Measurements from ENCODE around the gene CRACDL.

The CRACDL gene

DNA sequence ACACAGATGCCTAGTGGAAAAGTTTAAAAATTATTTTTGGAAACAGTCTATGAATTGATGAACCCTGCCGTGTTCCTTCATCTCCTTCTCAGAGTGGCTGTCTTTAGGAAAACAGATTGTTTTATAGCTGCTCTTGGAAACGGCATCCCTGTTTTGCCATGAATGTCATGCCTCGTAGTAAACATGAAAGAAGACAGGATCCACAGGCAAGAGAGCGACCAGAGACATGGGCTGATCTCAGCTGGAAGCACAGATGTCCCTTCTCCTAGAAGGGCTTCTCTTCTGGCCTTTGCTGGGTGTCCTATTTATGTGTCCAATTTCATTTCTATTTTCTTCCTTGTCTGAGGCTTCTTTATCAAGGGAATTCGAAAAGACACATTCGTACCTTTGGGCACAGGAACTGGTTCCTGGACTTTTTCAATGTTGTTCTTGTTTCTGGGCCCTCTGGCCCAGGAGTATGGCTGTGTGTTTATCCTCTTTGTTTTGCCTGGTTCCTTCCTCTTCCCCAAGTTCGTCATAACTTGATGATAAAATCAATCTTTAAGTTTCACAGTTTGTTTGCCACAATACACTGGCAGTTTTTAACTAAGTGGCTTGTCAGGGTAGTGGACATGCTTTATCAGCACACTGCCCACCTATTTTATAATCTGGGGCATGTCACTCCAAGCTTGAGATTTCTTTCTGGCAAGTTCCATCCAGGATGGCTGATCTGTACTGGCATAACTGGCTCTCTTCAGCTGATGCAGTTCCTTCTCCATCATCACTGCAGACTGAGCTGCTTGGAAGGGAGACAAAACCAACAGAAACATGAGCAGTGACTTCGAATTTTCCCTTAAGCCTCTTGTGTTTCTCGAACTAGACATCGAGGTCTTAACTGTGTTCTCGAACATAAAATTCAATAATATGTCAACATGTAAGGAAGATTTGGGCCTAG, 141.9 kb downstream of the CRACDL start:
- DNase-seq (ENCODE audit: extremely low spot score): no peak
- TF ChIP-seq ZNF384 (IDR thresholded peaks at IDR 0.05) (no peak), ARNT (IDR thresholded peaks at IDR 0.05) (no peak), TARDBP (IDR thresholded peaks at IDR 0.05) (no peak), LEF1 (IDR thresholded peaks at IDR 0.05; ENCODE audit: borderline replicate concordance) (no peak), ELF4 (IDR thresholded peaks at IDR 0.05) (no peak), FOXK2 (IDR thresholded peaks at IDR 0.05) (no peak), NFRKB (IDR thresholded peaks at IDR 0.05) (no peak), CTBP1 (IDR thresholded peaks at IDR 0.05; ENCODE audit: borderline replicate concordance) (no peak), SP1 (IDR thresholded peaks at IDR 0.05) (no peak), FOXA1 (IDR thresholded peaks at IDR 0.05) (no peak), FOXM1 (IDR thresholded peaks at IDR 0.05; ENCODE audit: borderline replicate concordance) (no peak)
- TF ChIP-seq, protein P1, sequence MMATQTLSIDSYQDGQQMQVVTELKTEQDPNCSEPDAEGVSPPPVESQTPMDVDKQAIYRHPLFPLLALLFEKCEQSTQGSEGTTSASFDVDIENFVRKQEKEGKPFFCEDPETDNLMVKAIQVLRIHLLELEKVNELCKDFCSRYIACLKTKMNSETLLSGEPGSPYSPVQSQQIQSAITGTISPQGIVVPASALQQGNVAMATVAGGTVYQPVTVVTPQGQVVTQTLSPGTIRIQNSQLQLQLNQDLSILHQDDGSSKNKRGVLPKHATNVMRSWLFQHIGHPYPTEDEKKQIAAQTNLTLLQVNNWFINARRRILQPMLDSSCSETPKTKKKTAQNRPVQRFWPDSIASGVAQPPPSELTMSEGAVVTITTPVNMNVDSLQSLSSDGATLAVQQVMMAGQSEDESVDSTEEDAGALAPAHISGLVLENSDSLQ (IDR thresholded peaks at IDR 0.05): no peak
- CTCF ChIA-PET: no interaction called here
- POLR2A ChIA-PET: no interaction called here

GRCh38 chr2:98793275-98793674, 142.8 kb downstream of the CRACDL start:
- no peak for DNase-seq (ENCODE audit: extremely low spot score)
- POLR2A ChIA-PET: no interaction called here
- TF ChIP-seq LEF1 (IDR thresholded peaks at IDR 0.05; ENCODE audit: borderline replicate concordance): no peak
- TF ChIP-seq ELF4 (IDR thresholded peaks at IDR 0.05): no peak
- TF ChIP-seq TARDBP (IDR thresholded peaks at IDR 0.05): no peak
- CTCF ChIA-PET: no interaction called here

- TF ChIP-seq, protein P1 (IDR thresholded peaks at IDR 0.05): no peak
- no peak for TF ChIP-seq SUZ12 (IDR thresholded peaks at IDR 0.05)
- no peak for TF ChIP-seq SP1 (IDR thresholded peaks at IDR 0.05)
- TF ChIP-seq L3MBTL2 (conservative IDR thresholded peaks at IDR 0.05): no peak
- no peak for TF ChIP-seq ELF4 (IDR thresholded peaks at IDR 0.05)
- no peak for TF ChIP-seq HDGF (IDR thresholded peaks at IDR 0.05; ENCODE audit: borderline replicate concordance)
- no peak for TF ChIP-seq FOXM1 (IDR thresholded peaks at IDR 0.05; ENCODE audit: borderline replicate concordance)
- no peak for TF ChIP-seq FOXK2 (IDR thresholded peaks at IDR 0.05)
- TF ChIP-seq CTBP1 (IDR thresholded peaks at IDR 0.05; ENCODE audit: borderline replicate concordance): no peak
- TF ChIP-seq FOXA1 (IDR thresholded peaks at IDR 0.05): no peak
- no peak for TF ChIP-seq LEF1 (IDR thresholded peaks at IDR 0.05; ENCODE audit: borderline replicate concordance)
- no peak for TF ChIP-seq BHLHE40 (IDR thresholded peaks at IDR 0.05; ENCODE audit: borderline replicate concordance)
- no peak for TF ChIP-seq NFRKB (IDR thresholded peaks at IDR 0.05)
- no peak for TF ChIP-seq TARDBP (IDR thresholded peaks at IDR 0.05)
- TF ChIP-seq ZNF384 (IDR thresholded peaks at IDR 0.05): no peak
- TF ChIP-seq ARNT (IDR thresholded peaks at IDR 0.05): no peak
- DNase-seq (ENCODE audit: extremely low spot score): no peak
- CTCF ChIA-PET: no interaction called here
- POLR2A ChIA-PET: no interaction called here
These were observed 145.8 kb downstream of the CRACDL start for GRCh38 chr2:98790221-98790620.

- POLR2A ChIA-PET: no interaction called here
- TF ChIP-seq ARNT (IDR thresholded peaks at IDR 0.05) (no peak), LEF1 (IDR thresholded peaks at IDR 0.05; ENCODE audit: borderline replicate concordance) (no peak)
- CTCF ChIA-PET: no interaction called here
- no peak for DNase-seq (ENCODE audit: extremely low spot score)
These were observed 148.3 kb downstream of the CRACDL start for GRCh38 chr2:98787700-98788099.

- ChIA-PET CTCF (no interaction called here), POLR2A (no interaction called here)
- TF ChIP-seq ARNT (IDR thresholded peaks at IDR 0.05) (no peak), TARDBP (IDR thresholded peaks at IDR 0.05) (no peak), ZNF384 (IDR thresholded peaks at IDR 0.05) (no peak), BHLHE40 (IDR thresholded peaks at IDR 0.05; ENCODE audit: borderline replicate concordance) (no peak), CTBP1 (IDR thresholded peaks at IDR 0.05; ENCODE audit: borderline replicate concordance) (no peak), ELF4 (IDR thresholded peaks at IDR 0.05) (no peak), L3MBTL2 (conservative IDR thresholded peaks at IDR 0.05) (no peak), SUZ12 (IDR thresholded peaks at IDR 0.05) (no peak), FOXM1 (IDR thresholded peaks at IDR 0.05; ENCODE audit: borderline replicate concordance) (no peak), LEF1 (IDR thresholded peaks at IDR 0.05; ENCODE audit: borderline replicate concordance) (no peak), SP1 (IDR thresholded peaks at IDR 0.05) (no peak), FOXK2 (IDR thresholded peaks at IDR 0.05) (no peak)
- TF ChIP-seq, protein P1 (IDR thresholded peaks at IDR 0.05): no peak
- no peak for DNase-seq (ENCODE audit: extremely low spot score)
These were observed 149.8 kb downstream of the CRACDL start for GRCh38 chr2:98786179-98786578.

- no peak for DNase-seq (ENCODE audit: extremely low spot score)
- ChIA-PET CTCF (no interaction called here), POLR2A (no interaction called here)
- TF ChIP-seq SP1 (IDR thresholded peaks at IDR 0.05) (no peak), FOXM1 (IDR thresholded peaks at IDR 0.05; ENCODE audit: borderline replicate concordance) (no peak), FOXK2 (IDR thresholded peaks at IDR 0.05) (no peak), CTBP1 (IDR thresholded peaks at IDR 0.05; ENCODE audit: borderline replicate concordance) (no peak)
- TF ChIP-seq, protein P1 (IDR thresholded peaks at IDR 0.05): no peak
These were observed 153.5 kb downstream of the CRACDL start for GRCh38 chr2:98782570-98782969.

Measured in HEK293T (cell line).